Neural cell (in vitro differentiated cells): ENCODE results near the gene TSR3. TPM values are rescaled to one million over a fixed set of nuclear protein-coding genes. Genes with fewer than 3 reads are reported as not detected.
A peak's percentile ranks its signal among the peaks of the same experiment; 100 is the strongest.

Source experiments
- H2AFZ ChIP-seq: fragments of 200-600, 300-800 bp; sonication (generic), shearing (Covaris generic); 2 replicates; pipeline ENCODE4 v1.6.0; 2014; ENCODE audit warnings: low read depth, mild to moderate bottlenecking, antibody characterized with exemption, low read length, moderate library complexity
- H3F3A ChIP-seq: fragments of 200-600 bp; shearing (Covaris generic); 2 replicates; pipeline ENCODE4 v1.6.1; 2016; ENCODE audit warnings: mild to moderate bottlenecking, moderate library complexity, mixed read lengths, antibody characterized with exemption, low read length; ENCODE audit not compliant: insufficient read depth, poor library complexity, severe bottlenecking
- H3K27ac ChIP-seq: fragments of 200-600, 300-800 bp; sonication (generic), shearing (Covaris generic); 2 replicates; pipeline ENCODE4 v1.5.1; 2014; ENCODE audit warnings: mild to moderate bottlenecking, low read length, moderate library complexity
- H3K27me3 ChIP-seq: fragments of 300-800, 200-600 bp; sonication (generic), shearing (Covaris generic); 2 replicates; pipeline ENCODE4 v1.6.0; 2014; ENCODE audit warnings: mild to moderate bottlenecking, low read depth, low read length, moderate library complexity; ENCODE audit not compliant: insufficient read depth
- H3K36me3 ChIP-seq: fragments of 300-800, 200-600 bp; sonication (generic), shearing (Covaris generic); 2 replicates; pipeline ENCODE4 v1.5.1; 2014; ENCODE audit warnings: mild to moderate bottlenecking, antibody characterized with exemption, low read length, moderate library complexity; ENCODE audit not compliant: insufficient read depth
- H3K4me2 ChIP-seq: fragments of 300-800, 200-600 bp; sonication (generic), shearing (Covaris generic); 2 replicates; pipeline ENCODE4 v1.6.0; 2014; ENCODE audit warnings: mild to moderate bottlenecking, low read length
- H3K4me3 ChIP-seq: fragments of 300-800, 200-600 bp; sonication (generic), shearing (Covaris generic); 2 replicates; pipeline ENCODE4 v1.5.1; 2014; ENCODE audit warnings: mild to moderate bottlenecking, low read length, moderate library complexity
- H3K79me2 ChIP-seq: fragments of 200-600 bp; shearing (Covaris generic); replicated peaks from 2 replicates; pipeline ENCODE4 v1.6.0; 2014; ENCODE audit warnings: mild to moderate bottlenecking, low read length, moderate library complexity; ENCODE audit not compliant: insufficient read depth
- H3K9ac ChIP-seq: fragments of 300-800, 200-600 bp; sonication (generic), shearing (Covaris generic); 2 replicates; pipeline ENCODE4 v1.6.1; 2016; ENCODE audit warnings: mild to moderate bottlenecking, low read length, mixed read lengths
- H3K9me2 ChIP-seq: fragments of 200-600 bp; shearing (Covaris generic); 2 replicates; pipeline ENCODE4 v1.6.1; 2016; ENCODE audit warnings: mild to moderate bottlenecking, low read length, mixed read lengths; ENCODE audit not compliant: insufficient read depth
- H3K9me3 ChIP-seq: fragments of 200-600, 300-800 bp; sonication (generic), shearing (Covaris generic); 2 replicates; pipeline ENCODE4 v1.6.1; 2016; ENCODE audit warnings: mild to moderate bottlenecking, mixed run types, low read length, moderate library complexity, mixed read lengths
- H4K20me1 ChIP-seq: fragments of 200-600 bp; shearing (Covaris generic); 2 replicates; pipeline ENCODE4 v1.6.1; 2016; ENCODE audit warnings: mild to moderate bottlenecking, mixed run types; ENCODE audit not compliant: insufficient read depth
- CTCF ChIP-seq: fragments of 450-650 bp; IDR thresholded peaks from 2 replicates; pipeline ENCODE4 v1.5.1; 2014; ENCODE audit warnings: antibody characterized with exemption, mild to moderate bottlenecking, moderate library complexity; ENCODE audit not compliant: poor library complexity, severe bottlenecking
- EP300 ChIP-seq: fragments of 450-650 bp; conservative IDR thresholded peaks from 2 replicates; pipeline ENCODE4 v1.6.1; 2014; ENCODE audit warnings: antibody characterized with exemption, mild to moderate bottlenecking, moderate library complexity; ENCODE audit not compliant: poor library complexity, severe bottlenecking
- EZH2 ChIP-seq: fragments of 200-600, 300-800 bp; shearing (Covaris generic), sonication (generic); IDR thresholded peaks from 2 replicates; pipeline ENCODE4 v1.6.1; 2014; ENCODE audit warnings: antibody characterized with exemption, low read length, borderline replicate concordance, mild to moderate bottlenecking; ENCODE audit not compliant: insufficient read depth, poor library complexity, severe bottlenecking
- MXI1 ChIP-seq: fragments of 450-650 bp; conservative IDR thresholded peaks from 2 replicates; pipeline ENCODE4 v1.6.1; 2014; ENCODE audit warnings: antibody characterized with exemption, mild to moderate bottlenecking; ENCODE audit not compliant: poor library complexity, severe bottlenecking
- POLR2AphosphoS5 ChIP-seq: IDR thresholded peaks from 2 replicates; pipeline ENCODE4 v1.6.1; 2012
- RAD21 ChIP-seq: fragments of 450-650 bp; conservative IDR thresholded peaks from 2 replicates; pipeline ENCODE4 v1.6.1; 2014; ENCODE audit warnings: antibody characterized with exemption, mild to moderate bottlenecking, moderate library complexity
- REST ChIP-seq: IDR thresholded peaks from 2 replicates; pipeline ENCODE4 v1.6.1; 2012; ENCODE audit warnings: borderline replicate concordance
- SMC3 ChIP-seq: fragments of 450-650 bp; conservative IDR thresholded peaks from 2 replicates; pipeline ENCODE4 v1.6.1; 2014; ENCODE audit warnings: antibody characterized with exemption, mild to moderate bottlenecking, moderate library complexity; ENCODE audit not compliant: poor library complexity
- TAF1 ChIP-seq: IDR thresholded peaks from 2 replicates; pipeline ENCODE4 v1.6.1; 2012; ENCODE audit warnings: low read depth
- polyA plus RNA-seq: library from polyadenylated mRNA; depleted of rRNA; stranded (reverse); fragments of >200 nt; gene quantifications from 2 replicates; pipeline ENCODE4 v1.2.3, GENCODE V29; 2014

The TSR3 gene
- polyA plus RNA-seq, 1 donor from 2014 or later = 102 TPM

GRCh38 chr16:1350691-1351090, 987 bp downstream of the TSR3 start:
- no peaks in the 10 kb centered on the region for H3K9me2 ChIP-seq
- H3F3A ChIP-seq = no peaks in the 10 kb centered on the region
- peak overlapping the region; percentile 75 for H3K4me2 ChIP-seq
- peak overlapping the region; percentile 97 for H3K4me3 ChIP-seq
- no peak for TF ChIP-seq REST
- no peak for TF ChIP-seq EZH2
- no peak for TF ChIP-seq POLR2AphosphoS5
- TF ChIP-seq RAD21 = no peak
- no peak for TF ChIP-seq SMC3
- no peak for TF ChIP-seq CTCF
- no peak for TF ChIP-seq EP300
- TF ChIP-seq TAF1 = no peak
- TF ChIP-seq MXI1 = no peak
- H3K36me3 ChIP-seq = no peaks in the 10 kb centered on the region
- peak overlapping the region; percentile 70 for H3K9ac ChIP-seq
- no peak overlapping the region for H2AFZ ChIP-seq
- no peaks in the 10 kb centered on the region for H4K20me1 ChIP-seq
- peaks cover 26% of the 10 kb centered on the region for H3K79me2 ChIP-seq
- no peak overlapping the region for H3K27ac ChIP-seq
- no peaks in the 10 kb centered on the region for H3K9me3 ChIP-seq
- H3K27me3 ChIP-seq = no peaks in the 10 kb centered on the region

- no peak overlapping the region for H2AFZ ChIP-seq
Measured at GRCh38 chr16:1349951-1350350, 1.7 kb downstream of the TSR3 start.

More at GRCh38 chr16:1349951-1350350, 1.7 kb downstream of the TSR3 start:
- Histone ChIP-seq H3K4me3 (peak overlapping the region; percentile 97), H4K20me1 (no peaks in the 10 kb centered on the region), H3K4me2 (no peak overlapping the region), H3F3A (no peaks in the 10 kb centered on the region), H3K79me2 (peaks cover 26% of the 10 kb centered on the region), H3K36me3 (no peaks in the 10 kb centered on the region), H3K9me3 (no peaks in the 10 kb centered on the region), H3K27me3 (no peaks in the 10 kb centered on the region), H3K9me2 (no peaks in the 10 kb centered on the region), H3K9ac (no peak overlapping the region), H3K27ac (no peak overlapping the region)
- TF ChIP-seq SMC3 (no peak), EP300 (no peak), CTCF (no peak), REST (no peak), EZH2 (no peak), RAD21 (no peak), POLR2AphosphoS5 (no peak), MXI1 (no peak), TAF1 (no peak)
